Measurements from ENCODE around the gene RNU1-3. TPM values are rescaled to one million over a fixed set of nuclear protein-coding genes. Genes with fewer than 3 reads are reported as not detected.
"Not testable (repeated sequence)": the region's sequence is repeated elsewhere in the genome, so short reads cannot be mapped to it uniquely, and the experiment has no call there.

RNU1-3 gene
- total RNA-seq, 2 donors from 2014 or later: 1,100 to 1,278 TPM

GRCh38 chr1:16632044-16632850 is 34.5 kb downstream of the RNU1-3 start:
- H3K27ac Mint-ChIP-seq; ATAC-seq (replicated peaks in 1 of 2); DNase-seq; H3K4me1 Mint-ChIP-seq (ENCODE audit: low read depth); H3K27me3 Mint-ChIP-seq (ENCODE audit: low read depth); H3K9me3 Mint-ChIP-seq; H3K4me3 Mint-ChIP-seq: not testable (repeated sequence)
- H3K36me3 Mint-ChIP-seq (ENCODE audit: insufficient read depth in 2 of 2): peaks cover 0 to 17% of the 10 kb centered on the region in 2 donors

GRCh38 chr1:16631248-16632043 is 35.3 kb downstream of the RNU1-3 start:
- no peak for DNase-seq
- peaks cover 0 to 17% of the 10 kb centered on the region in 2 donors for H3K36me3 Mint-ChIP-seq (ENCODE audit: insufficient read depth in 2 of 2)

DNA sequence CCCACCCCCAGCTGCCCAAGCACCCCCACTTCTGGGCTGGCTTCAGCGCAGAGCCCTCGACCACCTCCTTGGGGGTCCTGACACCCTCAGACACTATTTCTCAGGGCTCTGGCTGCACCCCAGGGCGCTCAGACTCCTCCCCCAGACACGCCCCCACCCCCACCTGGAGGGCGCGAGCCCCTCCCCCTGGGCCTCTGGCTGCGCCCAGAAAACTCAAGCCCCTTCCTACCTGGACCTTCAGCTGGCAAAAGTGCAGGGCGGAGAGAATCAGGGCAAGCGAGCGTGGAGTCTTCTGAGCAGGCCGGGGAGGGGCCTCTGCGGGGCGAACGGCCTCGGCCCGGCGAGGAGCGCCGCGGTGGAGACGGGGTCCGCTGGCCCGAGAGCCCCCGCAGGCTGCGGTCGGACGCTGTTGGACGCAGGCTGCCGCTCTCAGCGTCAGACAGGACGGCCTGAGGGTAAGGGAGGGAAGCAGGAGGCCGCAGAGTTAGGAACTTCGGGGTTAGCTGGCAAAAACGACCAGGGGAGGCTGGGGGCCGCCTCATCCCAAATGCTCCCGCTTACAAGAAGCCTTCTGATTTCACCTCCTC is 36.0 kb downstream of the RNU1-3 start:
- Mint-ChIP-seq H3K4me3 (no peak overlapping the region), H3K9me3 (no peaks in the 10 kb centered on the region), H3K27ac (no peak overlapping the region), H3K4me1 (ENCODE audit: low read depth) (no peaks in the 10 kb centered on the region), H3K27me3 (ENCODE audit: low read depth) (no peaks in the 10 kb centered on the region), H3K36me3 (ENCODE audit: insufficient read depth in 2 of 2) (peaks cover 0 to 19% of the 10 kb centered on the region in 2 donors)
- no peak for DNase-seq
- ATAC-seq (replicated peaks in 1 of 2): no peak

More at GRCh38 chr1:16631248-16632043, 35.3 kb downstream of the RNU1-3 start:
- no peak for ATAC-seq (replicated peaks in 1 of 2)
- no peak overlapping the region for H3K4me3 Mint-ChIP-seq
- no peaks in the 10 kb centered on the region for H3K27me3 Mint-ChIP-seq (ENCODE audit: low read depth)
- no peaks in the 10 kb centered on the region for H3K4me1 Mint-ChIP-seq (ENCODE audit: low read depth)
- H3K9me3 Mint-ChIP-seq: no peaks in the 10 kb centered on the region
- H3K27ac Mint-ChIP-seq: no peak overlapping the region

DNA sequence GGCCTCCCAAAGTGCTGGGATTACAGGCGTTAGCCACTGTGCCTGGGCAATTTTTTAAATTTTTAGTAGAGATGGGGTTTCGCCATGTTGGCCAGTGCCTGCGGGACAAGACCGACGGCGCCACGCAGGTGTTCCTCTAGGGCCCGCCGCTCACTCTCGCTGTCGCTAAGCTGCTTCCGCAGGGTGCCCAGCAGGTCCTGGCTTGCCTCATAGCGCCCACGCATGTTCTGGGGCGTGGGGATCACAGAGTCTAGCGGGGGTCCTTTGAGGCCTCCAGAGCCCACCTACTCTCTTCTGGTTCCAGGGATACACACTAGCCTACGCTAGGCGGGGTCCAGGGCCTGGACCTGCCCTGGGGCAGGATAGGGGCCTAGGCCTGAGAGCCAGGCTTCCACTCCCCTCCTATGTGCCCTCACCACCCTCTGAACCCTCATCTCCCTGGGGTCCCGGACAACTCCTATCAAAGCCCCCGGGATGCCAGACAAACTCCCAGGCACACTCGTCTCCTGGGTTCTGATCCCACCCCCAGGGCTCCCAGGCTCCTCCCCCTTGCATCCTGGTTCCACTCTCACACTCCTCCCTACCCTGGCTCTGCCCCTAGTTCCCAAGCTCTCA is 36.7 kb downstream of the RNU1-3 start:
- H3K4me3 Mint-ChIP-seq; ATAC-seq (replicated peaks in 1 of 2); H3K4me1 Mint-ChIP-seq (ENCODE audit: low read depth); H3K9me3 Mint-ChIP-seq; DNase-seq; H3K27me3 Mint-ChIP-seq (ENCODE audit: low read depth); H3K27ac Mint-ChIP-seq: not testable (repeated sequence)
- H3K36me3 Mint-ChIP-seq (ENCODE audit: insufficient read depth in 2 of 2): peaks cover 0 to 20% of the 10 kb centered on the region in 2 donors

GRCh38 chr1:16628361-16629111 is 38.2 kb downstream of the RNU1-3 start:
- peaks cover 0 to 21% of the 10 kb centered on the region in 2 donors for H3K36me3 Mint-ChIP-seq (ENCODE audit: insufficient read depth in 2 of 2)
- no peak overlapping the region for H3K27ac Mint-ChIP-seq
- no peaks in the 10 kb centered on the region for H3K9me3 Mint-ChIP-seq
- no peak overlapping the region for H3K4me3 Mint-ChIP-seq
- no peaks in the 10 kb centered on the region for H3K27me3 Mint-ChIP-seq (ENCODE audit: low read depth)
- no peaks in the 10 kb centered on the region for H3K4me1 Mint-ChIP-seq (ENCODE audit: low read depth)
- ATAC-seq (replicated peaks in 1 of 2) (no peak), DNase-seq (no peak)

DNA sequence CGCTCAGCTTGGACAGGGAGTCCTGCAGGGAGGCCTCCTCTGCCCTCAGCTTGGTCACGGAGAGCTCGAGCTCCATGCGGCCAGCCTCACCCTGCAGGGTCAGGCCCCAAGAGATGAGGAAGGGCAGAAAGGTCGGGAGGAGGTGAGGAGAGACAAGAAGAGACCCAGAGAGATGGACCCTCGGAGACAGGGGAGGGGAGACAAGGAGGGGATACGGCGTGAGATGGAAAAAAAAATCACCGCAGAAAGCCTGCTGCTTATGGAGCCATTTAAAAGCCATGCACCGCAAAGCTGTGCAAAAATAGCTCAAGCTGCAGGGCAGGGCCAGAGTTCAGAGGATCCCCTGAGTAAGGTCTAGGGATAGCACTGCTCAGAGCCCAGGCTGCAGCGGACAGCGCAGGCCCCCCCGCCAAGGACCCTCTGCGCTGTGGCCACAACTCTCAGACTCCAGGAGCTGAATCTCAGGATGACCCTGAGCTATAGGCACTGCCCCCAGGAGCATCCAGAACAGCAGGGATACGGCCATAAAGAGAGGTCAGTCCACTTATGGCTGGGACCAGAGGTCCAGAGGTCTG is 40.3 kb downstream of the RNU1-3 start:
- peak in 1 of 2 donors; percentile 0 for ATAC-seq (replicated peaks in 1 of 2)
- not testable (repeated sequence) for H3K27ac Mint-ChIP-seq; H3K4me3 Mint-ChIP-seq; DNase-seq; H3K4me1 Mint-ChIP-seq (ENCODE audit: low read depth); H3K9me3 Mint-ChIP-seq; H3K27me3 Mint-ChIP-seq (ENCODE audit: low read depth)
- H3K36me3 Mint-ChIP-seq (ENCODE audit: insufficient read depth in 2 of 2): peaks cover 0 to 21% of the 10 kb centered on the region in 2 donors

GRCh38 chr1:16625497-16626408 is 41.0 kb downstream of the RNU1-3 start:
- DNase-seq (no peak), ATAC-seq (replicated peaks in 1 of 2) (no peak)
- no peaks in the 10 kb centered on the region for H3K27me3 Mint-ChIP-seq (ENCODE audit: low read depth)
- H3K4me3 Mint-ChIP-seq: no peak overlapping the region
- no peak overlapping the region for H3K27ac Mint-ChIP-seq
- H3K9me3 Mint-ChIP-seq: no peaks in the 10 kb centered on the region
- peaks cover 0 to 17% of the 10 kb centered on the region in 2 donors for H3K36me3 Mint-ChIP-seq (ENCODE audit: insufficient read depth in 2 of 2)
- H3K4me1 Mint-ChIP-seq (ENCODE audit: low read depth): no peaks in the 10 kb centered on the region

DNA sequence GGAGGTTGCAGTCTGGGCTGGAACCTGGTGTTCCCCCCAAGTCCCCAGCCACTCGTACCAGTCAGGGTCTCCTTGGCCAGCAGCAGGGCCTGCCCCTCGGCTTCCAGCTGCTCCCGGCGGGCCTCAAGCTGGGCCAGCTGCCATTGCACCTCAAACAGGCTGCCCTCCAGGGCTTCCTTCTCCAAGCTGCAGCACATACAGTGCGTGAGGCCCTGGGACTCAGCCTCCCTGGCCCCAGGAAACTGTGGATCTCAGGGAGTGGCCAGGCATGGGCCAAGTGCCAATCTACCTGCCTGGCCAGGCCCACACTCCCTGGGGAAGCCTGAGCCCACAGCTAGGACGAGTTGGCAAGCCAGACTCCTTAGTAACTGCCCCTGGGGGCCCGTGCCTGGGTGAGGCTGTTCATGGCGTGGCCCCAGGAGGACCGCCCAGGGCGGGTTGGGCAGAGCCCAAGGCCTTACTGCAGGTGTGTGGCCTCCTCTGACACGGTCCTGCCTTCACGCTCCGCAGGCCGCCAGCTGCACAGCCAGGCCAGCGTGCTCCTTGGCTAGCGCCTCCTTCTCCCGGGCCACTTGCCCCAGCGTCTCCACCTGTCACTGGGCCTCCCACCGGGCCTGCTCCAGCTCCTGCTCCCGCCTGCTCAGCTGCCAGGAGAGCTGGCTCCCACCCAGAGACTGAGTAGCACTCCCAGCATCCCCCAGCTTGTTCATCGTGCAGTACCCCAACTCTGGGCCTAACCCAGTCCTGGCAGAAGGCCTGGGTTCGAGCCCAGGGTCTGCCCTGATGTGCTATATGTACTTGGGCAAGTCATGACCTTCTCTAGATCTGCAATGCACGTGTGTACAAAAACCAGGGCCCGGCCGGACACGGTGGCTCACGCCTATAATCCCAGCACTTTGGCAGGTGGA is 42.7 kb downstream of the RNU1-3 start:
- H3K9me3 Mint-ChIP-seq; H3K27ac Mint-ChIP-seq; ATAC-seq (replicated peaks in 1 of 2); H3K4me1 Mint-ChIP-seq (ENCODE audit: low read depth); H3K4me3 Mint-ChIP-seq; DNase-seq; H3K27me3 Mint-ChIP-seq (ENCODE audit: low read depth): not testable (repeated sequence)
- peaks cover 0 to 13% of the 10 kb centered on the region in 2 donors for H3K36me3 Mint-ChIP-seq (ENCODE audit: insufficient read depth in 2 of 2)

GRCh38 chr1:16623337-16623736 is 43.4 kb downstream of the RNU1-3 start:
- not testable (repeated sequence) for DNase-seq; H3K27ac Mint-ChIP-seq; H3K36me3 Mint-ChIP-seq (ENCODE audit: insufficient read depth in 2 of 2); H3K4me3 Mint-ChIP-seq; H3K9me3 Mint-ChIP-seq; H3K27me3 Mint-ChIP-seq (ENCODE audit: low read depth); ATAC-seq (replicated peaks in 1 of 2); H3K4me1 Mint-ChIP-seq (ENCODE audit: low read depth)

GRCh38 chr1:16621681-16622315 is 45.0 kb downstream of the RNU1-3 start:
- not testable (repeated sequence) for H3K36me3 Mint-ChIP-seq (ENCODE audit: insufficient read depth in 2 of 2); H3K27ac Mint-ChIP-seq; H3K4me3 Mint-ChIP-seq; H3K9me3 Mint-ChIP-seq; DNase-seq; H3K27me3 Mint-ChIP-seq (ENCODE audit: low read depth); ATAC-seq (replicated peaks in 1 of 2); H3K4me1 Mint-ChIP-seq (ENCODE audit: low read depth)

Data from activated T-cell treated with anti-CD3 and anti-CD28 coated beads, Interleukin-2, amount 50 U/mL, for 72 hours (primary cell).